HG02938 (cell line): ENCODE results near the gene PLB1.
"Not testable (repeated sequence)": the region's sequence is repeated elsewhere in the genome, so short reads cannot be mapped to it uniquely, and the experiment has no call there.

Experiments used
- ATAC-seq: cut with Tn5 transposase; IDR thresholded peaks from one replicate; pipeline ENCODE4 v1.9.1; 2021; ENCODE audit warnings: mild to moderate bottlenecking, moderate library complexity; ENCODE audit not compliant: unreplicated experiment

The PLB1 gene

GRCh38 chr2:28662044-28662443 lies 166.2 kb downstream of the PLB1 start:
- no peak for ATAC-seq

DNA sequence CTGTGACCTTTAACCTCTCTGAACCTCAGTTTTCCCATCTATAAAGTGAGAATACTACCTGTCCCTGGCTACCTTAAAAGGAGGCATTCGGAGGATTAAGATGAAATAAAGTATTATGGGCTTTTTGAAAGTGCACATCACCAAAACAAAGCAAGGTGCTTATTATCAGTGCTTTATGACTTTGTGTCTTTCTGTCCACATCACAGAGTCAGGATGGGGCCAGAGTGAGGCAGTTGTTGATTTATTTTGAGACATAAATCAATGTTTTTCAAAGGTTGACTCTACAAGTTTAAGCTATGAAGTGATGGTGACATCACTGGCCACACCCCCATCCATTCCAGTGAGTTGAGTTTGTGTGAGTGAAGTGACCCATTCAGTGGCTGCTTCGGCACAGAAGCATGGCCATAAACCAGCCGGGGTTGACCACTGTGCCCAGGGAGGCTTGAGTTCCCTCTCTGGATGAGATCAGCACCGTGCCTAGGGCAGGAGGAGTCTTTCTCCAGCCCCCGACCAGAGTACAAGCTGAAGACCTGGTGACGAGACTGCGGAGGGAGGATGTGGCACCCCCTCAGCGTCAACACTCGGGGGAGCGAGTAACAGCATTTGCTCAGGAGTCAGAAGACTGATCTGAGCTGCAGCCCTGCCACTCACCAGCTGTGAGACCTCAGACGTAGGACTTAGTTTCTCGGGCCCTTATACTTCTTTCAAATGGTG lies 166.8 kb downstream of the PLB1 start:
- ATAC-seq = no peak

- no peak for ATAC-seq
Observed at GRCh38 chr2:28663359-28663758, 167.5 kb downstream of the PLB1 start.

GRCh38 chr2:28664120-28664842 lies 168.4 kb downstream of the PLB1 start:
- ATAC-seq = no peak

DNA sequence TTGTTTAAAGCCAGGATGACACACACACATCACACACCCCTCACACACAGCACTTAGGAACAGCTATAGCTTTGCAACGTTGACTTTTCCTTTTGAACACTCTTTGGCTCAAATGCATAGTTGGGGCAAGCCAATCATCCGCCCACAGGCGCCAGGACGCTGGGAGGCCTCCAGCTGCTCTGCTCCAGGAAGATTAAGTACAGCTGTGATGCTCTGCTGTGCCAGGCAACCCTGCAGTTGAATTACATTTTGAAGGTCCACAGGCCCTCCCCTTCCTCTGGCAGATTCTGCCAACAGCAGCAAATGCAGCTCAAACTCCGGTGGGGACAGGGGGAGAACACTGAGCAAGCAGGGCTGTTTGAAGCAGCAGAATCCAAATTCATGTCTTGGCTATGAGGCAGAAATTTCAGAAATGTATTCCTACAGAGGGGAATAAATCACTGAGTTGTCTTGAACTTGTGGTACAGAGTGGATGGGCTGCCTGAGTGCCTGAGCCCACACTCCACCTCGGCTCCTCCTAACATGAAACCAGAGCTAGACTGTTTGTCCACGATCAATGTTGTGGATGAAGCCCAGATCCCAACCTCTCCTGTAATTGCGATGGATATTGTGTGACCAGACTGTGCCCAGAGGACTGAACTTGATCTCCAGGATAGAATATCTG lies 169.3 kb downstream of the PLB1 start:
- ATAC-seq = no peak

- not testable (repeated sequence) for ATAC-seq
Observed at GRCh38 chr2:28665811-28666377, 170.0 kb downstream of the PLB1 start.

GRCh38 chr2:28666496-28667184 lies 170.8 kb downstream of the PLB1 start:
- ATAC-seq = no peak

DNA sequence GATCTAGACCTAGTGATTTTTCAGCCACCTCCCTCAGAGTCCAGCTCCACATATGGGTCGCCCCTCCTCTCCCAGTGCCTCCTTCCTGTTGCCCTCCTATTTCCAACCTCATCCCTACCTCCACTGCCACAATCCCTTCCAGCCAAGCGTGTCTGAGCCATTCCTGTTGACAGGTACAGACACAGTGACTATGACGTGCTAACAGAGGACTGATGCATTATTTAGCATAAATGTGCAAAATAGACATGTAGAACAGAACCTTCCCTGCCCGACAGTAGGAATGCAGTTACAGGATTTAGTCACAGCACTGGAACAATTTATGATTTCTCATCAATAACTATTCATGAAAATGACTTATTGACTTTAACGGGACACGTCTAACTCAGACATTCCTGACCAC lies 171.4 kb downstream of the PLB1 start:
- no peak for ATAC-seq

DNA sequence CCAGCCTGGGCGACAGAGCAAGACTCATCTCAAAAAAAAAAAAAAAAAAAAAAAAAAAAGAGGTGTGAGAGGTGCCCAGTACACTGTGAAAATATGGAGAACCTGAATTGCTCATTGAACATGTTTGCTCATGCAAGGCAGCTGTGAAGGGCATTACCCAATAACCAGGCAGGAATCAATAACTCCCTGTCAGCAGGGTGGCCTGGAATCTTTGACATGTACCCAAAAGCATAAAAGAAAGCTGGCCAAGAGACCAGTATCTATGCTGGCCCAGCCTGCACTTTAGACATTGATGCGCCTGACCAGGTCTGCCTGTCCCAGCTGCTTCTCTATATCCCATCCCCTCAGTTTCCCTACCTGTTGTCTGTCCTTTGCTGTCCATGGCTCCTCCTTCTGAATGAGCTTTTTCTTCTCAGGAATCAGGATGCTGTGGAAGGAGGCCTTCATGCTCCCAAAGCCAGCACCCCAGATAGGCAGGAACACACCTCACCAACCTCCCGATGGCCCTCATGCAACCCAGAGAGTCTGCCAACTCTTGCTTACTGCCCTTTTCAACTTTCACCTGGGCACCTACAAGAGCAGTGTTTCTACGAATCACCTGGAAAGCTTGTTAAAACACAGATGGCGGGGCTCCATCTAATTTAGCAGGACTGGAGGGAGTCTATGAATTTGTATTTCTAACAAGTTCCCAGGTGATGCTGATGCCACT lies 172.4 kb downstream of the PLB1 start:
- no peak for ATAC-seq

DNA sequence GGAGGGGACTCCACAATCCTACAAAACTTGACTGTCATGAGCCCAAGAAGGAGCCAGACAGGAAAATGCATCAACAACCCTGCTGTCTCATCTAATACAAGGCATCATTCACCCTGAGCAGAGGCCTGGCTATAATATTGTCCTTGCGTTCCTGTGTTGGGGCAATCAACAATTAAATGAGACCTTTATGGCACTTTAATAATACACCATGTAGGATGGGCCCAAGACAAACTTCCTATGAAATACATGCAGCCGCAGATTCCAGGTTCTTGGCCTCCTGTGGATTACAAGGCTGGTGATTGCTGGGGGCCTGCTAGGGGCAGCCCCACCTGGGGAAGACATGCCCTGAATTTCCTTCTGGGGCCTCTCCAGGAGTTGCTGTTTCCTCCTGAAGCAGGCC lies 173.0 kb downstream of the PLB1 start:
- ATAC-seq = no peak

GRCh38 chr2:28670856-28671255 lies 175.0 kb downstream of the PLB1 start:
- ATAC-seq = no peak

DNA sequence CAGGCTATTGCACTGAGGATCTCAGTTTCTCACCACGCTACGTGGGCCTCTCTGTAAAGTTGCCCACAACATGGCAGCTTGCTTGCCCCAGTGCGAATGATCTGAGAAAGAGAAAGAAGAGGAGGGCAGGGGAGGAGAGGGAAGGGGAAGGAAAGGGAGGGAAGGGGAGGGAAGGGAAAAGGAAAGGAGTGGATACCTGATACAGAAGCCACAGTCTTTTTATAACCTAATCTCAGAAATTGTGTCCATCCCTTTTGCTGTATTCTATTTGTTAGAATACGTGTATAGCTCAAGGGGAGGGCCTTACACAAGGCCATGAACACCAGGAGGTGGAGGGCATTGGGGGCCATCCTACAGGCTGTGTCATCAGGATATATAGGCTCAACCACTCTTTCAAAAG lies 177.5 kb downstream of the PLB1 start:
- no peak for ATAC-seq

DNA sequence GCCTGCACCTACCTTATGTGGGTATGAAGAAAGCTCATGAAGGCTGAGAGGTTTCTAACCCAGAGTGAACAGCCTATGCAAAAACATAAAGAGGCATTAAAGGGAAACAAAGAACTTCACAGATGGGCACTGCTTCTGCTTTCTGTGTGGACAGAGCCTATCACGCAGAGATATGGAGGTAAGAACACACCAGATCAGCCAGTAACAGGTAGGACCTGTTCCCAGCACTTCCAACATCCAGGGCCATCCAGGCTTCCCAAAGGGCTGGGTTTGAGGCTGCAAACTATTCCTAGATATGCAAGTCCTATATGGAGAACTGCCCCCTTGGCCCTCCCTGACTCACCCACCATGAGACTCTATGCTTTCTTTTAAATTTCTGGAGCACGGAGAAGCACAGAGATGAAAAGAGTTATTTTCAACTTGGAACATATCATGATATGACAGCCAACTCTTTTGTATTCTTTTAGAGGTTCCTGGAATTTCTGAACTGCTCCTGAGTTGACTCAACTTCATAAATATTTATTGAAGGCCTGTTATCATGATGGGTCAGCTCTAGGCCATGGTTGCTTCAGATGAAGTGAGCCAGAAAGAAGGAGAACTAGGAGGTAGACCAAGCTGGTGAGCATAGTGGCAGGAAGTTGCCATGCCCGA lies 178.3 kb downstream of the PLB1 start:
- ATAC-seq = no peak

DNA sequence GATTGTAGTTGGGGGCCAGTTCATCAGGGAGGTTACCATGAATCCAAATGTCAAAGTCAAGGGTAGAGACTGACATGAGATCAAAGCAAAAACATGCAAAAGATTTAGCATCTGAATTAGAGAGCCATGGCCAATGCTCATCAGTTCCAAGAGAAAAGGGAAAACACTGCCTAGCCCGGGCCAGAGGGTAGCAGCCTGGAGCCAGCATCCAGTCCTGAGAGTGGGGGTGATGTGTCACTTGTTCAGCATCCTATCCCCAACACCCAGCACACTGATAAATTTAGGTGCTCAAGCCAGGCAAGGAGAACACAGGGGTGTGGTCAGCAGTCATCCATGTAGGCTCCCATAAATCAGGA lies 178.8 kb downstream of the PLB1 start:
- ATAC-seq = no peak

- ATAC-seq = no peak
Observed at GRCh38 chr2:28676152-28676835, 180.4 kb downstream of the PLB1 start.

- no peak for ATAC-seq
Observed at GRCh38 chr2:28678175-28678855, 182.5 kb downstream of the PLB1 start.

- no peak for ATAC-seq
Observed at GRCh38 chr2:28678944-28679343, 183.1 kb downstream of the PLB1 start.

- no peak for ATAC-seq
Observed at GRCh38 chr2:28680657-28681056, 184.8 kb downstream of the PLB1 start.

DNA sequence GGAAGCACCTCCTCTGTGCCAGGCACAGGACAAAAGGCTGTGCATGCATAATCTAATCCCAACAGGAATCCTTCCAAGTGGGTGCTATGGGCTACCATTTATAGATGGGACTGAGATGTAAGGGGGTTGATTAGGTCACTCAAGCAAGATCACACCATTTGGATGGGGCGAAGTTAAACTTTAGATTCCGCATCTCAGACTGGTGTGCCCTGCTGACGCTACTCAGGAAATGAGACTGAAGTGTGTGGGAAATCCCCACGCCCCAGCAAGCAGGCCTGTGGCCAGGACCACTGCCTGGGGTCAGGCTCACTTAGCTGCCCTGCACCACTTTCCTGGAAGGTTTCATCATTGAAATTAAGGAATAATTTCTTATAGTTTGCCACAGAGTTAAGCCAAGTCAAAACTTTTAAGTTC lies 185.3 kb downstream of the PLB1 start:
- peak; percentile 91 for ATAC-seq
